Right lobe of liver (tissue), 6 donors: Measurements from ENCODE around the gene SGTA. TPM values are rescaled to one million over a fixed set of nuclear protein-coding genes. Genes with fewer than 3 reads are reported as not detected.
A peak's percentile ranks its signal among the peaks of the same experiment; 100 is the strongest.
"Not testable (repeated sequence)": the region's sequence is repeated elsewhere in the genome, so short reads cannot be mapped to it uniquely, and the experiment has no call there.

Experiments used
- ATAC-seq, 4 donors: fragments of 200-7000 bp; cut with Tn5 transposase; one replicate each; pipeline ENCODE4 v1.9.1; 2020; ENCODE audit warnings: mild to moderate bottlenecking in 4 of 4, moderate library complexity in 4 of 4
- DNase-seq, 3 donors: peaks; one replicate each; pipeline ENCODE4 v3.0.0-alpha.2; 2020
- H3K27ac ChIP-seq, 3 donors: fragments of 200-600 bp; one replicate each; pipeline ENCODE4 v1.8.0; 2022
- H3K27me3 ChIP-seq, 2 donors: fragments of 200-600 bp; one replicate each; pipeline ENCODE4 v1.8.0; 2022
- H3K36me3 ChIP-seq, 4 donors: fragments of 200-600 bp; sonication (generic) in 1 of 4; one replicate each; pipeline versions ENCODE4 v1.5.1 to v1.8.0; 2017 to 2022; ENCODE audit warnings: control low read depth in 1 of 4
- H3K4me1 ChIP-seq, 4 donors: fragments of 200-600 bp; sonication (generic) in 1 of 4; one replicate each; pipeline versions ENCODE4 v1.5.1 to v1.8.0; 2017 to 2022; ENCODE audit warnings: control low read depth in 1 of 4
- H3K4me3 ChIP-seq, 3 donors: fragments of 200-600 bp; one replicate each; pipeline ENCODE4 v1.8.0; 2022
- H3K9me3 ChIP-seq, 4 donors: fragments of 200-600 bp; sonication (generic) in 1 of 4; one replicate each; pipeline versions ENCODE4 v1.5.1 to v1.8.0; 2017 to 2022; ENCODE audit warnings: control low read depth in 1 of 4
- CTCF ChIP-seq, 4 donors: fragments of 200-600 bp in 3 of 4; fragments of 450-650 bp in 1 of 4; IDR thresholded peaks; one replicate each; pipeline versions ENCODE4 v1.5.1 to v1.8.0; 2016 to 2022; ENCODE audit warnings: antibody characterized with exemption in 4 of 4, mild to moderate bottlenecking in 2 of 4
- POLR2A ChIP-seq: fragments of 450-650 bp; IDR thresholded peaks from one replicate; pipeline ENCODE4 v1.6.1; 2017; ENCODE audit warnings: antibody characterized with exemption, mild to moderate bottlenecking
- WGBS: methylation state at CpG from one replicate; pipeline ENCODE4 v1.1.6; 2018; ENCODE audit warnings: low coverage, low lambda C conversion rate; ENCODE audit not compliant: insufficient coverage; ENCODE audit errors: missing lambda C conversion rate; 5-methylcytosine and 5-hydroxymethylcytosine counted together
- intact Hi-C, 2 donors: fragments of 100-400 bp; cut with DNase I; formaldehyde crosslinking; loops; one replicate each; pipeline versions ENCODE4 v1.11.2 to v1.14.1; 2022
- total RNA-seq, 6 experiments: library from RNA; depleted of rRNA in 2 of 6; stranded (reverse); fragments of >200 nt in 2 of 6; fragmentation: NEBNext Ultra II Directional in 3 of 6; extraction: Animal tissue kit (Norgen Biotek cat#: 25700) in 3 of 6; gene quantifications; one replicate each; pipeline versions ENCODE4 v1.1.0 to v1.2.4, GENCODE V29; 2016 to 2023
- donor health status: DM: no; HTN: yes; CAD: no.
- donor health status: DM: no; HTN: no; CAD: no.
- donor health status: DM: no; HTN: no; CAD: no.
- donor health status: DM: no; HTN: yes; CAD: no.
- donor health status: DM: no; HTN: yes; CAD: no.

Gene SGTA
- total RNA-seq, 6 experiments from 2014 or later, result 21.5 to 41.7 (median 23.7) TPM

DNA sequence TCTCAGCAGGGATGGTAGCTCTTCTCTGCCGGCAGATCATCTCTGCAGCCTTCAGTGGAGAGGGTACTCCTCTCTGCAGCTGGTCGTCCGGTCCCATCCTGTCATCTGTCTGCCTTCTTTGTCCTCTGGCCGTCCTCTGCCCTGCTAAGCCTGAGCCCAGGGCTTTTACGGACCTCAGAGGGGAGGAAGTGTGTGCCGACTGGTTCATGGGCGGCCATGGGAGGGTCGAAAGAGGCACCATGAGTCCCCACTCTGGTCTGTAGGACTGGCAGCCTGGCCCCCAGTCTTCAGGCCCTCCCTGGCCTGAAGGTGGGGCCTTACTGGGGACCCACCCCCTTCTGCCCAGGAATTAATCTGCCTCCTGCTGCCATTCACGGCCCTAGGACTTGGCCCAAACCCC is 40.6 kb upstream of the SGTA start:
- peaks cover 0 to 6% (median 0%) of the 10 kb centered on the region in 4 donors for H3K9me3 ChIP-seq
- TF ChIP-seq CTCF (IDR thresholded peaks at IDR 0.05) (no peak), POLR2A (no peak)
- ATAC-seq (no peak), DNase-seq (no peak)
- H3K4me3 ChIP-seq, result no peak overlapping the region
- intact Hi-C loops, result no loop called here
- no peaks in the 10 kb centered on the region for H3K4me1 ChIP-seq
- no peaks in the 10 kb centered on the region for H3K27me3 ChIP-seq
- no peaks in the 10 kb centered on the region for H3K36me3 ChIP-seq
- 80% methylated on average over 1 of the region's 9 CpGs for WGBS
- H3K27ac ChIP-seq, result no peak overlapping the region

GRCh38 chr19:2822846-2823245 is 39.8 kb upstream of the SGTA start:
- WGBS, result 89% methylated on average over 1 of the region's 5 CpGs
- intact Hi-C loops, result no loop called here
- no peak for DNase-seq
- Histone ChIP-seq H3K36me3 (no peaks in the 10 kb centered on the region), H3K27me3 (no peaks in the 10 kb centered on the region), H3K4me1 (no peaks in the 10 kb centered on the region), H3K4me3 (no peak overlapping the region), H3K27ac (no peak overlapping the region), H3K9me3 (peaks cover 0 to 6% (median 0%) of the 10 kb centered on the region in 4 donors)
- TF ChIP-seq POLR2A, result no peak
- TF ChIP-seq CTCF (IDR thresholded peaks at IDR 0.05), result no peak
- ATAC-seq, result no peak

DNA sequence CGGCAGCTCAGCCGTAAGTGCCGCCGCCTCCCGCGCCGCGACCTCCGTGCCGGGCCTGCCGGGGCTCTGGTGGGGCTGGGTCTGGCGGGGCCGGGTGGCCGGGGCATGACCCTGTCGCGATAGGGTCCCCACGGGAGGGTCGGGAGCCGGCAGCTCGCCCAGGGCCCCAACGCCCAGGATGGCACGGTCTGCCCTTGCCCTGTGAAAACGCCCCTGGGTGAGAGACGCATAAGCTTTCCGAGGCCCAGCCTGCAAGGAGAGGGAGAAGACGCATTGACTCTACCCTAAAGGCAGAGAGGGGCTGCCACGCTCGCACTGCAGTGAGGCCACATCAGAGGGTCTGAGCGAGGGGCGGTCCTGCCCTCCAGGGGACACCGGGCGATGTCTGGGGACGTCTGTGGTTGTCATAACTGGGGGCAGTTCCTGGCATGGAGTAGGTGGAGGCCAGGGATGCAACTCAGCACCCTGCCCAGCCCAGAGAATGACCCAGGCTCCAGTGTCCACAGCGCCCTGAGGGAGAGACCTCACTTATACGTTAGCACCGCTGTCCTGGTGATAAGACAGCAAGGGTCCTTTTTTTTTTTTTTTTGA is 37.1 kb upstream of the SGTA start:
- DNase-seq, result peak in 1 of 3 donors; percentile 19
- peak; percentile 4 to 15 (median 5) for ATAC-seq
- intact Hi-C loops, result no loop called here
- TF ChIP-seq POLR2A (no peak), CTCF (IDR thresholded peaks at IDR 0.05) (no peak)
- H3K27me3 ChIP-seq, result no peaks in the 10 kb centered on the region
- H3K36me3 ChIP-seq, result no peaks in the 10 kb centered on the region
- peak overlapping the region; percentile 71 to 91 (median 72) for H3K4me3 ChIP-seq
- H3K4me1 ChIP-seq, result no peaks in the 10 kb centered on the region
- no peaks in the 10 kb centered on the region for H3K9me3 ChIP-seq
- WGBS, result 4% methylated on average over 5 of the region's 36 CpGs
- peak overlapping the region; percentile 25 to 70 (median 43) for H3K27ac ChIP-seq

DNA sequence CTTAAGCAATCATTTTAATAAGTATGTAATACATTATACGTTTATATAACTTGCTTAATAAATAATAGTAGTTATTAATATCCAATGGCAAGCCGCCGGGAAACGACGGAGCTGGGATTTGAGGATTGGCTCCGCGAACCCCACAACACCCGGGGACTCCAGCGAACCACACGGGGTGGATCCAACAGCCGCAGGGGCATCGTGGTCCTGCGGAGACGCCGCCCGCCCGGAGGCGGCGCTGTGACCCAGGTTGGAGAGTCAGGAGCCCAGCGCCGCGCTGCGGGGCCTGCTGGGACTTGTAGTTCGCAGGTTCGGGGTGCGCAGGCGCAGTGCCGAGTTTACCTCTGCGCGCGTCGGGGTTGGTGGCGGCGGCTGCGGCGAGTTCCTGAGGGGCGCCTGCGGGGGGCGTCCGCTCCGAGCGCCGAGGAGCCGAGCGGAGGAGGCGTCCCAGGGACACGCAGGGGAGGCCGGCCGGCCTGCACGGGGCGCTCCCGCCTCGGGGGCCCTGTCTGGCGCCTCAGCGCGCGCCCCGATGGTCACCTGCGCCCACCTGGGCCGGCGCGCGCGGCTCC is 36.6 kb upstream of the SGTA start, which contains the start of gene ZNF554:
Gene ZNF554 (plus strand): TSS at position 329 of the 572 bp plus-strand sequence. CDS start 204 bp downstream, at position 533.
- peak; percentile 98 to 99 (median 98) for ATAC-seq
- intact Hi-C loops, result no loop called here
- no peaks in the 10 kb centered on the region for H3K9me3 ChIP-seq
- under 1% methylated on average over 26 of the region's 64 CpGs for WGBS
- no peaks in the 10 kb centered on the region for H3K4me1 ChIP-seq
- peak; percentile 29 for TF ChIP-seq POLR2A
- TF ChIP-seq CTCF (IDR thresholded peaks at IDR 0.05), result peak in 3 of 4 donors; percentile 96 to 99 (median 97)
- H3K27ac ChIP-seq, result peak within 1 kb of the TSS; percentile 33 to 70 (median 43)
- H3K27me3 ChIP-seq, result no peaks in the 10 kb centered on the region
- DNase-seq, result peak; percentile 97 to 98 (median 98)
- H3K4me3 ChIP-seq, result peak within 1 kb of the TSS; percentile 71 to 91 (median 72)
- H3K36me3 ChIP-seq, result no peaks in the 10 kb centered on the region

GRCh38 chr19:2817237-2817829 is 34.3 kb upstream of the SGTA start:
- H3K4me3 ChIP-seq, H3K27ac ChIP-seq, H3K9me3 ChIP-seq, H3K27me3 ChIP-seq, H3K36me3 ChIP-seq, H3K4me1 ChIP-seq, intact Hi-C loops, ATAC-seq, DNase-seq: not testable (repeated sequence)
- 74% methylated on average over 11 of the region's 22 CpGs for WGBS
